Upper lobe of right lung (tissue), 1 donor: ENCODE data around the gene CNTNAP1. TPM values are rescaled to one million over a fixed set of nuclear protein-coding genes. Genes with fewer than 3 reads are reported as not detected.

Experiments
- ATAC-seq: fragments of 200-7000 bp; cut with Tn5 transposase; one replicate; pipeline ENCODE4 v1.9.1; 2020; ENCODE audit warnings: mild to moderate bottlenecking, moderate library complexity
- DNase-seq: peaks from one replicate; pipeline ENCODE4 v3.0.0-alpha.2; 2020
- H3K27ac ChIP-seq: fragments of 200-600 bp; one replicate; pipeline ENCODE4 v1.8.0; 2022
- H3K27me3 ChIP-seq: fragments of 200-600 bp; one replicate; pipeline ENCODE4 v1.8.0; 2022; ENCODE audit warnings: mild to moderate bottlenecking
- H3K36me3 ChIP-seq: fragments of 200-600 bp; one replicate; pipeline ENCODE4 v1.8.0; 2022
- H3K4me1 ChIP-seq: fragments of 200-600 bp; one replicate; pipeline ENCODE4 v1.8.0; 2022
- H3K4me3 ChIP-seq: fragments of 200-600 bp; one replicate; pipeline ENCODE4 v1.8.0; 2022; ENCODE audit warnings: mild to moderate bottlenecking
- H3K9me3 ChIP-seq: fragments of 200-600 bp; one replicate; pipeline ENCODE4 v1.8.0; 2022
- CTCF ChIP-seq: fragments of 200-600 bp; IDR thresholded peaks from one replicate; pipeline ENCODE4 v1.8.0; 2022; ENCODE audit warnings: antibody characterized with exemption
- intact Hi-C: fragments of 100-400 bp; cut with DNase I; formaldehyde crosslinking; loops from one replicate; pipeline ENCODE4 v1.11.0; 2022
- microRNA-seq: library from miRNA; unstranded; fragments of <30 nt; microRNA quantifications from one replicate; pipeline ENCODE4 v1.2.0, GENCODE V29; 2020; ENCODE audit warnings: borderline microRNAs expressed
- total RNA-seq: library from RNA; stranded (reverse); fragmentation: NEBNext Ultra II Directional; extraction: Animal tissue kit (Norgen Biotek cat#: 25700); gene quantifications from one replicate; pipeline ENCODE4 v1.2.1, GENCODE V29; 2021
- donor health status: DM: no; HTN: yes; CAD: no; lungs with severe emphysema.

The CNTNAP1 gene
- total RNA-seq, 1 donor from 2014 or later, result 6.5 TPM

- peaks cover 19% of the 10 kb centered on the region for H3K4me1 ChIP-seq
Measured at GRCh38 chr17:42744283-42744805, 62.0 kb downstream of the CNTNAP1 start.

GRCh38 chr17:42744806-42745617 lies 62.7 kb downstream of the CNTNAP1 start, which contains the start of gene EZH1:
TSS of gene EZH1 (minus strand) at chr17:42745040. CDS start at chr17:42728941, 16,099 bp downstream.
- H3K27me3 ChIP-seq, result no peaks in the 10 kb centered on the region
- H3K27ac ChIP-seq, result peak within 1 kb of the TSS; percentile 91
- DNase-seq (peak; percentile 95), ATAC-seq (peak; percentile 97)
- TF ChIP-seq CTCF, result no peak
- H3K4me1 ChIP-seq, result peaks cover 24% of the 10 kb centered on the region
- H3K9me3 ChIP-seq, result no peaks in the 10 kb centered on the region
- intact Hi-C loops, result no loop called here
- H3K4me3 ChIP-seq, result peak within 1 kb of the TSS; percentile 79
- no peaks in the 10 kb centered on the region for H3K36me3 ChIP-seq

More at GRCh38 chr17:42744283-42744805, 62.0 kb downstream of the CNTNAP1 start:
- Histone ChIP-seq H3K4me3 (peak overlapping the region; percentile 79), H3K36me3 (no peaks in the 10 kb centered on the region), H3K27me3 (no peaks in the 10 kb centered on the region), H3K9me3 (no peaks in the 10 kb centered on the region), H3K27ac (peak overlapping the region; percentile 91)
- ATAC-seq (peak; percentile 91), DNase-seq (peak; percentile 93)
- TF ChIP-seq CTCF, result no peak
- intact Hi-C loops, result no loop called here

- peaks cover 32% of the 10 kb centered on the region for H3K4me1 ChIP-seq
- no peak for TF ChIP-seq CTCF
- H3K27ac ChIP-seq, result peak overlapping the region; percentile 45
- intact Hi-C loops, result no loop called here
- no peak for ATAC-seq
- no peaks in the 10 kb centered on the region for H3K36me3 ChIP-seq
- no peak overlapping the region for H3K4me3 ChIP-seq
- DNase-seq, result no peak
- no peaks in the 10 kb centered on the region for H3K27me3 ChIP-seq
- H3K9me3 ChIP-seq, result no peaks in the 10 kb centered on the region
Measured at GRCh38 chr17:42748202-42748907, 66.0 kb downstream of the CNTNAP1 start.

- no peak for ATAC-seq
- no peak for TF ChIP-seq CTCF
- Histone ChIP-seq H3K27me3 (no peaks in the 10 kb centered on the region), H3K9me3 (no peaks in the 10 kb centered on the region), H3K4me1 (peaks cover 24% of the 10 kb centered on the region), H3K27ac (peak overlapping the region; percentile 45), H3K4me3 (no peak overlapping the region), H3K36me3 (no peaks in the 10 kb centered on the region)
- intact Hi-C loops, result no loop called here
- no peak for DNase-seq
Measured at GRCh38 chr17:42748908-42749798, 66.8 kb downstream of the CNTNAP1 start.

Small RNA genes within 50 kb of the gene (microRNA-seq; reads per million reads assigned to microRNA genes)
- gene MIR6780A, result 0.50 reads per million

Other genes starting within 250 kb of the CNTNAP1 start
- 109 TPM for gene ATP6V0A1, start 223.7 kb upstream of the CNTNAP1 start, total RNA-seq
- 46.9 TPM for gene NAGLU, start 146.3 kb upstream of the CNTNAP1 start, total RNA-seq
- 1.4 TPM for gene HSD17B1, start 129.6 kb upstream of the CNTNAP1 start, total RNA-seq
- 63.3 TPM for gene COASY, start 120.4 kb upstream of the CNTNAP1 start, total RNA-seq
- gene MLX, start 115.4 kb upstream of the CNTNAP1 start, total RNA-seq, result 61.3 TPM
- 4.2 TPM for gene PSMC3IP, start 104.8 kb upstream of the CNTNAP1 start, total RNA-seq
- 68.6 TPM for gene RETREG3, start 73.2 kb upstream of the CNTNAP1 start, total RNA-seq
- gene TUBG1, start 72.8 kb upstream of the CNTNAP1 start, total RNA-seq, result 29.2 TPM
- gene TUBG2, start 23.2 kb upstream of the CNTNAP1 start, total RNA-seq, result 19.8 TPM
- 26.4 TPM for gene PLEKHH3, start 5.5 kb upstream of the CNTNAP1 start, total RNA-seq
- 1.4 TPM for gene CCR10, start 688 bp upstream of the CNTNAP1 start, total RNA-seq
- gene EZH1, start 62.5 kb downstream of the CNTNAP1 start, total RNA-seq, result 58.4 TPM
- 114 TPM for gene RAMP2, start 78.7 kb downstream of the CNTNAP1 start, total RNA-seq
- 42.3 TPM for gene VPS25, start 90.9 kb downstream of the CNTNAP1 start, total RNA-seq
- 0.38 TPM for gene WNK4, start 98.1 kb downstream of the CNTNAP1 start, total RNA-seq
- gene COA3, start 116.2 kb downstream of the CNTNAP1 start, total RNA-seq, result 53.9 TPM
- gene CNTD1, start 116.3 kb downstream of the CNTNAP1 start, total RNA-seq, result 0.14 TPM
- gene BECN1, start 141.8 kb downstream of the CNTNAP1 start, total RNA-seq, result 66.7 TPM
- 89.4 TPM for gene PSME3, start 150.9 kb downstream of the CNTNAP1 start, total RNA-seq
- 2.0 TPM for gene AOC2, start 162.0 kb downstream of the CNTNAP1 start, total RNA-seq
- gene AOC3, start 168.7 kb downstream of the CNTNAP1 start, total RNA-seq, result 235 TPM
- not detected for gene G6PC1, start 218.3 kb downstream of the CNTNAP1 start, total RNA-seq